GM21825 (cell line): ENCODE results near the gene EIF2B2.

Source experiments
- ATAC-seq: cut with Tn5 transposase; IDR thresholded peaks from one replicate; pipeline ENCODE4 v1.9.1; 2021; ENCODE audit warnings: mild to moderate bottlenecking, moderate library complexity; ENCODE audit not compliant: unreplicated experiment

EIF2B2 gene

GRCh38 chr14:74973905-74974363 lies 28.8 kb upstream of the EIF2B2 start:
- ATAC-seq, result no peak

GRCh38 chr14:74974364-74975058 lies 28.2 kb upstream of the EIF2B2 start:
- no peak for ATAC-seq

- no peak for ATAC-seq
These were observed 27.5 kb upstream of the EIF2B2 start for GRCh38 chr14:74975059-74975810.

- no peak for ATAC-seq
These were observed 26.2 kb upstream of the EIF2B2 start for GRCh38 chr14:74976264-74977113.

GRCh38 chr14:74977164-74977900 lies 25.4 kb upstream of the EIF2B2 start:
- no peak for ATAC-seq

- ATAC-seq, result no peak
These were observed 24.8 kb upstream of the EIF2B2 start for GRCh38 chr14:74977901-74978385.

- ATAC-seq, result no peak
These were observed 24.2 kb upstream of the EIF2B2 start for GRCh38 chr14:74978416-74978947.

GRCh38 chr14:74979029-74979428 lies 23.7 kb upstream of the EIF2B2 start:
- no peak for ATAC-seq

- ATAC-seq, result no peak
These were observed 23.0 kb upstream of the EIF2B2 start for GRCh38 chr14:74979442-74980397.

- no peak for ATAC-seq
These were observed 22.4 kb upstream of the EIF2B2 start for GRCh38 chr14:74980398-74980730.

GRCh38 chr14:74980731-74981461 lies 21.8 kb upstream of the EIF2B2 start:
- no peak for ATAC-seq

- no peak for ATAC-seq
These were observed 21.3 kb upstream of the EIF2B2 start for GRCh38 chr14:74981462-74981782.

GRCh38 chr14:74981833-74982232 lies 20.9 kb upstream of the EIF2B2 start:
- ATAC-seq, result no peak

- ATAC-seq, result no peak
These were observed 20.1 kb upstream of the EIF2B2 start for GRCh38 chr14:74982661-74983060.

- no peak for ATAC-seq
These were observed 19.4 kb upstream of the EIF2B2 start for GRCh38 chr14:74983343-74983742.

- no peak for ATAC-seq
These were observed 18.3 kb upstream of the EIF2B2 start for GRCh38 chr14:74984236-74985027.

- no peak for ATAC-seq
These were observed 17.8 kb upstream of the EIF2B2 start for GRCh38 chr14:74985028-74985310.

GRCh38 chr14:74985806-74986205 lies 16.9 kb upstream of the EIF2B2 start:
- no peak for ATAC-seq
